Ascending aorta (tissue), 2 donors: ENCODE data around the gene TCP1. TPM values are rescaled to one million over a fixed set of nuclear protein-coding genes. Genes with fewer than 3 reads are reported as not detected.
A peak's percentile ranks its signal among the peaks of the same experiment; 100 is the strongest.

Experiments used
- DNase-seq, 2 donors: peaks; one replicate each; pipeline ENCODE4 v3.0.0-alpha.2; 2019; ENCODE audit warnings: low spot score in 2 of 2
- H3K27ac ChIP-seq, 2 donors: fragments of 200-600 bp; sonication (generic); one replicate each; pipeline ENCODE4 v1.5.1; 2016 to 2017; ENCODE audit warnings: mild to moderate bottlenecking in 1 of 2
- H3K27me3 ChIP-seq: fragments of 200-600 bp; sonication (generic); one replicate; pipeline ENCODE4 v1.5.1; 2017
- H3K36me3 ChIP-seq, 2 donors: fragments of 200-600 bp; sonication (generic); one replicate each; pipeline ENCODE4 v1.5.1; 2016
- H3K4me1 ChIP-seq, 2 donors: fragments of 200-600 bp; sonication (generic); one replicate each; pipeline ENCODE4 v1.5.1; 2016 to 2017; ENCODE audit warnings: mild to moderate bottlenecking in 1 of 2
- H3K4me3 ChIP-seq, 2 donors: fragments of 200-600 bp; sonication (generic); one replicate each; pipeline ENCODE4 v1.5.1; 2016 to 2017; ENCODE audit warnings: mild to moderate bottlenecking in 1 of 2
- H3K9me3 ChIP-seq, 2 donors: fragments of 200-600 bp; sonication (generic); one replicate each; pipeline ENCODE4 v1.5.1; 2016
- CTCF ChIP-seq, 3 experiments: fragments of 200-600 bp in 2 of 3; fragments of 450-650 bp in 1 of 3; sonication (generic) in 2 of 3; IDR thresholded peaks; one replicate each; pipeline ENCODE4 v1.5.1; 2016 to 2019; ENCODE audit warnings: antibody characterized with exemption in 3 of 3, mild to moderate bottlenecking in 1 of 3, moderate library complexity in 1 of 3
- intact Hi-C: fragments of 100-400 bp; cut with DNase I; formaldehyde crosslinking; loops from one replicate; pipeline ENCODE4 v1.15.1; 2023
- total RNA-seq: library from RNA; depleted of rRNA; stranded (reverse); fragments of >200 nt; gene quantifications from one replicate; pipeline ENCODE4 v1.1.0, GENCODE V29; 2016

The TCP1 gene
- total RNA-seq, 1 donor from 2014 or later: 46.7 TPM

GRCh38 chr6:159790956-159791598, 1.7 kb upstream of the TCP1 start:
- intact Hi-C loops: loop anchor here (1.0 to 2.0 kb wide), 3 partner anchors 62 to 152 kb away; no protein-coding TSS in a partner anchor
- Histone ChIP-seq H3K4me3 (peak overlapping the region; percentile 68 to 85), H3K36me3 (peaks cover 4 to 25% of the 10 kb centered on the region in 2 donors), H3K27ac (peak overlapping the region; percentile 93 to 98), H3K9me3 (no peaks in the 10 kb centered on the region), H3K27me3 (no peaks in the 10 kb centered on the region), H3K4me1 (peaks cover 11 to 36% of the 10 kb centered on the region in 2 donors)
- no peak for TF ChIP-seq CTCF (IDR thresholded peaks at IDR 0.05)
- DNase-seq: no peak

- H3K4me1 ChIP-seq: peaks cover 11 to 36% of the 10 kb centered on the region in 2 donors
- DNase-seq: peak; percentile 86 to 97
- peak within 1 kb of the TSS; percentile 68 to 85 for H3K4me3 ChIP-seq
- no peak for TF ChIP-seq CTCF (IDR thresholded peaks at IDR 0.05)
- no peaks in the 10 kb centered on the region for H3K9me3 ChIP-seq
- H3K27me3 ChIP-seq: no peaks in the 10 kb centered on the region
- peaks cover 4 to 32% of the 10 kb centered on the region in 2 donors for H3K36me3 ChIP-seq
- intact Hi-C loops: loop anchor here (1.0 to 2.0 kb wide), 3 partner anchors 62 to 152 kb away; no protein-coding TSS in a partner anchor
- peak within 1 kb of the TSS; percentile 93 to 98 for H3K27ac ChIP-seq
Observed at GRCh38 chr6:159790149-159790955, 950 bp upstream of the TCP1 start, which contains the start of gene MRPL18. MRPL18 (plus strand) TSS chr6:159790467; CDS start chr6:159790588, 121 bp downstream.

- H3K27ac ChIP-seq: peak overlapping the region; percentile 87 to 93
- intact Hi-C loops: loop anchor here (1.0 to 5.0 kb wide), 4 partner anchors 27 to 62 kb away; partner anchors contain the start of genes ACAT2 and WTAP
- H3K4me1 ChIP-seq: peaks cover 11 to 36% of the 10 kb centered on the region in 2 donors
- no peaks in the 10 kb centered on the region for H3K27me3 ChIP-seq
- H3K9me3 ChIP-seq: no peaks in the 10 kb centered on the region
- no peak for TF ChIP-seq CTCF (IDR thresholded peaks at IDR 0.05)
- peak; percentile 18 to 67 for DNase-seq
- H3K36me3 ChIP-seq: peaks cover 12 to 38% of the 10 kb centered on the region in 2 donors
- peak overlapping the region; percentile 68 to 85 for H3K4me3 ChIP-seq
Observed at GRCh38 chr6:159788753-159789376, 537 bp downstream of the TCP1 start.

GRCh38 chr6:159788276-159788675, 1.1 kb downstream of the TCP1 start:
- H3K9me3 ChIP-seq: no peaks in the 10 kb centered on the region
- DNase-seq: no peak
- no peak for TF ChIP-seq CTCF (IDR thresholded peaks at IDR 0.05)
- H3K36me3 ChIP-seq: peaks cover 13 to 42% of the 10 kb centered on the region in 2 donors
- H3K27me3 ChIP-seq: no peaks in the 10 kb centered on the region
- peak overlapping the region; percentile 68 to 85 for H3K4me3 ChIP-seq
- peak overlapping the region in 1 of 2 donors; percentile 87 for H3K27ac ChIP-seq
- intact Hi-C loops: loop anchor here (5.0 kb wide), 1 partner anchor 36 kb away; no protein-coding TSS in a partner anchor
- peaks cover 11 to 36% of the 10 kb centered on the region in 2 donors for H3K4me1 ChIP-seq

- no peak for DNase-seq
- intact Hi-C loops: no loop called here
- Histone ChIP-seq H3K27ac (no peak overlapping the region), H3K4me3 (no peak overlapping the region), H3K4me1 (no peaks in the 10 kb centered on the region), H3K36me3 (peaks cover 67 to 84% of the 10 kb centered on the region in 2 donors), H3K27me3 (no peaks in the 10 kb centered on the region), H3K9me3 (no peaks in the 10 kb centered on the region)
- TF ChIP-seq CTCF (IDR thresholded peaks at IDR 0.05): no peak
Observed at GRCh38 chr6:159778542-159779103, 10.8 kb downstream of the TCP1 start.
